Stimulated activated CD8-positive, alpha-beta memory T cell treated with anti-CD3 and anti-CD28 coated beads, Interleukin-12 subunit alpha, Interleukin-12 subunit beta, amount 100 ng/mL, for 24 hours (primary cell): ENCODE results near the gene CARD8.
"Not testable (repeated sequence)": the region's sequence is repeated elsewhere in the genome, so short reads cannot be mapped to it uniquely, and the experiment has no call there.

Experiments
- DNase-seq: peaks from one replicate; pipeline ENCODE4 v3.0.0-alpha.2; 2020; ENCODE audit errors: extremely low read depth

Gene CARD8

DNA sequence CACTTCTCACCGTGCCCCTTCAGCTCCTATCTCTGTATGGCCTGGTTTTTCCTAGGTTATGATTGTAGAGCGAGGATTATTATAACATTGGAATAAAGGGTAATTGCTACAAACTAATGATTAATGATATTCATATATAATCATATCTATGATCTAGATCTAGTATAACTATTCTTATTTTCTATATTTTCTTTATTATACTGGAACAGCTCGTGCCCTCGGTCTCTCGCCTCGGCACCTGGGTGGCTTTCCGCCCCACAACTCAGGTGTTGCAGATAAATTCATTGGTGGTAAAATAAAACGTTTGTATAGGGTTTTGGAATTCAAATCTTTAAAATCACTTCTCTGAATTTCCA, 4.6 kb upstream of the CARD8 start:
- DNase-seq, result not testable (repeated sequence)

GRCh38 chr19:48258992-48259391, 3.3 kb upstream of the CARD8 start:
- not testable (repeated sequence) for DNase-seq

GRCh38 chr19:48258350-48258749, 2.6 kb upstream of the CARD8 start:
- DNase-seq, result no peak

GRCh38 chr19:48254529-48254970, 1.2 kb downstream of the CARD8 start:
- DNase-seq, result no peak

DNA sequence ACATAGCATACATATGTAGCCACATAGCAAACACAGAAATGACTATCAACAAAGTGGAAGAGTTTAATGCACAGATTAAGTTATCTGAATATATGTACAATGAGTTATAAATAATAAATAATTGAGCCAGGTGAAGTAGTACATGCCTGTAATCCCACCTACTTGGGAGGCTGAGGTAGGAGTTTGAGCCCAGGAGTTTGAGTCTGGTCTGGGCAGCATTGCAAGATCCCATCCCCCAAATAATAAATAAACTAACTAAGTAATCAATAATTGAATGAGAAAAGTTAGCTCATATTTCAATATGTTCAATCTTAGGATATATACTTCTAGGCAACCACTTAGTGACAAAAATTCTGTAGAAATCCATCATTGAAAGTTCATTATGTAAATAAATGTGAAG, 1.7 kb downstream of the CARD8 start:
- no peak for DNase-seq

- no peak for DNase-seq
Measured at GRCh38 chr19:48252609-48253008, 3.1 kb downstream of the CARD8 start.

- no peak for DNase-seq
Measured at GRCh38 chr19:48250290-48251025, 5.3 kb downstream of the CARD8 start.

DNA sequence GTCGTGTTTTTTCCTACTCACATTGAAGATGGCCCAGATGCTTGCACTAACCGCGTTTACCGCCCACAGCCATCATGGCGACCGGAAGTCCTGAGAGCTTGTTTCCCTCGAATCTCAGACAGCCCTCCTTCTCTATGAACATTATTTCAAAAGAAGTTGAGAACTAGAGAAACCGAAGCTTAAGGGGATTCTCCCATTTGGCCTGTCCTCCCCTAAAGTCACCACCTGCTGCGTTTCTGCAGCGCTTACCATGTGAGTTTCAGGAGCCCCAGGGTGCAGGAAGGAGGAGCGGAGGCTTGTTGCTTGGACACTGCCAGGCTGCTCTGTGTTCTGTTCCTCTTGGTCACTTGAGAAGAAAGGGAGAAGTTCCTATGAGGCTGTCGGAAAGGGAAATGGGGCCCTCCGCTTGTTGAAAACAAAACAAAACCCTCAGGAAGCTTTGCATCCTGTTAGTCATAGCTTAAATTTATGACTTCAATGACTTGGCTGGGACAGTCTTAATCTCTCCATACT, 6.2 kb downstream of the CARD8 start:
- DNase-seq, result peak; percentile 46

DNA sequence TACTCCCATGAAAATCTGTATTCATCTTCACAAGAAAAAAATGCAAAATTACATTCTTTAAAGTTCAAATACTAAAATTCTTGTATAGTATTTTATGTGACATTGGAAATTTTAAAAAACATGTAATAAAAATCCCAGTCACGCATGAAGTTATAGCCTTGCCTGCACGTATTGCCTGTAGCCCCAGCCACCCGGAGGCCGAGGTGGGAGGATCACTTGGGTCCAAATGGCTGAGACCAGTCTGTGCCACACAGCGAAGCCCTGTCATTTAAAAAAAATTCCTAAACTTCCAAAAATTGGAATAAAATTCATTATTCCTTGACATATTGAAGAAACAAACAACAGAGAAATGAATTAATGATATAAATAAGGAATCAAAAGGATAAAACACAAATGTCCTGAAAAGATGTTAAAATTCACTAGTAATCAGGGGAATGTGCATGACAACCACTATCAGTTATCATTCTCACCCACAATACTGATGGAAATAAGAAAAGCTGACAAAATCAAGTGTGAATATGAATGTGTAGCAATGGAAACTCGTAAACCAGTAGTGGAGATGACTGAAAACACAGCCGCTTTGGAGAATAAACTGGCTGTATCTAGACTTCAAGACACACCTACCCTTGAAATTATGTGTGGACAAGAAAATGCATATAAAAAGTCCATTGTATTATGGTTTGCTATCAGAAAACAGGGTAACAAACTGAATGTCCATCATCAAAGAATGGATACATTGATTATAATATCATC, 7.5 kb downstream of the CARD8 start:
- DNase-seq, result no peak

DNA sequence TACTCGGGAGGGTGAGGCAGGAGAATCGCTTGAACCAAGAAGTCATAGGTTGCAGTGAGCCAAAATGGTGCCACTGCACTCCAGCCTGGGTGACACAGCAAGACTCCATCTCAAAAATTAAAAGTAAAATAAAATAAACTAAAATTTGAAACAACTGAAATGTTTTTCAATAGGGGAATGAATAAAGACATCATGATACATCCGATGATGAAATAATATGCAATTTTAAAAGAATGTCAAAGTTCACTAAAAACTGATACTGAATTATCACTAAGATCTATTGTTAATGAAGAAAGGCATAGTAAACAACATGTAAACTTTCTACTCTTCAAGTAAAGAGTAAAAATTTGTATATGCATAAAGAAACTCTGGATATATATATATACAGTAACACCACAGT, 8.5 kb downstream of the CARD8 start:
- DNase-seq, result no peak

GRCh38 chr19:48246101-48246500, 9.6 kb downstream of the CARD8 start:
- no peak for DNase-seq

DNA sequence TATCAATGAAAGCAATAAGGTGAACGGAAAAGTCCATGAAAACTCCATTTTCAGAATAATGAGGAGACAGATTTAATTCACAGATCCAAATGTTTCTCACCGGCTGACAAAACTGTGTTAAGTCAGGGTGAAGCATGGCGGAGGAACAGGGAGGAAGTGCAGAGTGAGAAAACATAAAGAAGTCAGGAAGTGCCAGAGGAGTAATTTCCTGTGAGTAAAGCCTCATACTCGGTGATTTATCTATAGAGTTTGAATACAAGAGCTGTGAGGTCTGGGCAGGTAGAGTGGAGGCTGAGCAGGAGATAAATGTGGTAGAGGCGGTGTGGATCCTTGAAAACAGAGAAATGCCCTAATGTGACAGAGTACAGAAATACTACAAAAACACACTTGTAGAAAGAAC, 11.4 kb downstream of the CARD8 start:
- DNase-seq, result no peak

DNA sequence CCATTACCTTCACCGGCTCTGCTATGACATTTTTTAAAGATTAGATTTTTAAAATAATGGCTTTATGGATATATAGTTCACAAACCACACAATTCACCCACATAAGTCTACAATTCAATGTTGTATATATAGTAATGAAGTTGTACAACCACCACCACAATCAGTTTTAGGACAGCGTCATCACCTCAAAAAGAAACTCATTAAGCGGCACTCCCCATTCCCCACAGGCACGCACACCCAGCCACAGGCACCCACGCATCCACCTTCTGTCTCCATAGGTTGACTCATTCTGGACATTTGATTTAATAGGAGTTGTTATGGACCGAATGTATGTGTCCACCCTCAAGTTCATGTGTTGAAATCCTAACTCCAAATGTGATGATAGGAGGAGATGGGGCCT, 13.9 kb downstream of the CARD8 start:
- DNase-seq, result not testable (repeated sequence)

GRCh38 chr19:48239582-48240141, 16.1 kb downstream of the CARD8 start:
- no peak for DNase-seq

GRCh38 chr19:48239120-48239519, 16.6 kb downstream of the CARD8 start:
- no peak for DNase-seq

GRCh38 chr19:48237057-48237456, 18.7 kb downstream of the CARD8 start:
- no peak for DNase-seq

GRCh38 chr19:48230555-48231129, 25.1 kb downstream of the CARD8 start:
- DNase-seq, result no peak

DNA sequence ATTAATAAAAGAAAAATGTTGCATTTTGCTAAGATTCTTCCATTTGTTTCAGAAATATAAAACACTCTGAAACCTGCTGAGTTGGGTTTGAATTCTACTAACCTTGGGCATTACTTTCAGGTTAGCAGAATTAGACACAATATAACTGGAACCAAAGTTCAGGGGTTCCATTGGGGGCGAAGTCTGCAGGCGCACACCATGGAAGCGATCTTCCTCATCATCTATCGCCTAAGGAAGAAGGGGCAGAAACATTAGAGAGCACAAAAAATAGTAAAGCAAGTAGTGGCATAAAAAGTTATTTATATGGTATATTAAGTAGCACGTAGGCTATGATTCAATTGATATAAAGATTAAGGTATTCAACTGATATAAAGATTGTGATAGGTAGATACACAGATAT, 34.1 kb downstream of the CARD8 start:
- no peak for DNase-seq

DNA sequence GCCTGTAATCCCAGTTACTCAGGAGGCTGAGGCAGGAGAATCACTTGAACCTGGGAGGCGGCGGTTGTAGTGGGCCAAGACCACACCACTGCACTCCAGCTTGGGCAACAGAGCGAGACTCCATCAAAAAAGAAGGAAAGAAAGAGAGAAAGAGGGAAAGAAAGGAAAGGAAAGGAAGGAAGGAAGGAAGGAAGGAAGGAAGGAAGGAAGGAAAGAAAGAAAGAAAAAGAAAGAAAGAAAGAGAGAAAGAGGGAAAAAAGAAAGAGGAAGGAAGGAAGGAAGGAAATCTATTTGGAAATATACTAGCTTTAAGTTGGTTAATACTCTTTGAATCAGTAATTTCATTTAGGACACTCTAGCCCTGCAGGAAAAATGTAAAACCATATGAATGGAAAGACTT, 34.9 kb downstream of the CARD8 start:
- DNase-seq, result not testable (repeated sequence)

- no peak for DNase-seq
Measured at GRCh38 chr19:48218997-48219396, 36.7 kb downstream of the CARD8 start.

GRCh38 chr19:48216933-48217332, 38.8 kb downstream of the CARD8 start:
- DNase-seq, result no peak

GRCh38 chr19:48213959-48214358, 41.8 kb downstream of the CARD8 start:
- no peak for DNase-seq
